Measurements from ENCODE around the gene DOCK9.
A peak's percentile ranks its signal among the peaks of the same experiment; 100 is the strongest.

DOCK9 gene

DNA sequence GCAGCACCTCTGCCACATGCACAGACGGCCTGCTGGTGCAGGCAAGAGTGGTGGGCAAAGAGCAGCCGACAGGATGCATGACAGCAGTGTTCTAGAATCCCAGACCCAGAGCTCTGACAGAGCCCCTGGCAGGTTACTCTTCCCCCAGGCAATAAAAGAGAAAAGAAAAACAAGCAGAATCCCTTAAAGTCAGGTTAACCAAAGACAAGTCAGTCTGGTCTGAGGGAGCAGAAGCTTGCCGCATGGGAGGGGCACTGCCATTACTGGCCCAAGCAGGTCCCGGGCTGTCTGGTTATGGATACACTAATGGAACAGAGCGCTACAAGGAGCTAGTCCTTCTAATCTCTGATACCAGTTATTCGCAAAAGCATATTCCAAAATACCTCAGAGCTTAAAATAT lies 36.1 kb upstream of the DOCK9 start:
- TF ChIP-seq, protein P1, sequence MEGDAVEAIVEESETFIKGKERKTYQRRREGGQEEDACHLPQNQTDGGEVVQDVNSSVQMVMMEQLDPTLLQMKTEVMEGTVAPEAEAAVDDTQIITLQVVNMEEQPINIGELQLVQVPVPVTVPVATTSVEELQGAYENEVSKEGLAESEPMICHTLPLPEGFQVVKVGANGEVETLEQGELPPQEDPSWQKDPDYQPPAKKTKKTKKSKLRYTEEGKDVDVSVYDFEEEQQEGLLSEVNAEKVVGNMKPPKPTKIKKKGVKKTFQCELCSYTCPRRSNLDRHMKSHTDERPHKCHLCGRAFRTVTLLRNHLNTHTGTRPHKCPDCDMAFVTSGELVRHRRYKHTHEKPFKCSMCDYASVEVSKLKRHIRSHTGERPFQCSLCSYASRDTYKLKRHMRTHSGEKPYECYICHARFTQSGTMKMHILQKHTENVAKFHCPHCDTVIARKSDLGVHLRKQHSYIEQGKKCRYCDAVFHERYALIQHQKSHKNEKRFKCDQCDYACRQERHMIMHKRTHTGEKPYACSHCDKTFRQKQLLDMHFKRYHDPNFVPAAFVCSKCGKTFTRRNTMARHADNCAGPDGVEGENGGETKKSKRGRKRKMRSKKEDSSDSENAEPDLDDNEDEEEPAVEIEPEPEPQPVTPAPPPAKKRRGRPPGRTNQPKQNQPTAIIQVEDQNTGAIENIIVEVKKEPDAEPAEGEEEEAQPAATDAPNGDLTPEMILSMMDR (IDR thresholded peaks at IDR 0.05; ENCODE audit: low read depth, low read length): no peak
- no peak overlapping the region for H3K4me3 ChIP-seq (replicated peaks in 1 of 2; ENCODE audit: low read depth in 2 of 2, low read length in 2 of 2)
- no peak for DNase-seq (ENCODE audit: low read depth in 2 of 2)

DNA sequence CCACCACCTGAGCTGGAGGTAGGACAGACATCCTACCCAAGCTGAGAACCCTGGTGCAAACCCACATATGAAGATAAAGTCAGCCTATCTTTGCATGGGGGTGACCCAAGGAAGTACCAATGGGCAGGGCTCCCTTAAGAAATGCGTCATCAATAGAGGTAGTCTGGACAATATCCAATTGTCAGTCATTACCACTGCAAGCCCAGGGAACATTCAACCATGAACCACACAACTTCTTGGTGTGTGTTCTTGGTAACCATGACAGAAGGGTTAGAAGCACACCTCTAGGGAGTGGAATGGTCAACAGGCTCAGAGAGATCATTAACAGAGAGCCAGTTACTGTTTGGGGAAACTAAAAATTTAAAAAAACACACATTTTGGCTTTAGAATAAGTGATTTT lies 34.7 kb upstream of the DOCK9 start:
- TF ChIP-seq, protein P1 (IDR thresholded peaks at IDR 0.05; ENCODE audit: low read depth, low read length): no peak
- DNase-seq (ENCODE audit: low read depth in 2 of 2): no peak

DNA sequence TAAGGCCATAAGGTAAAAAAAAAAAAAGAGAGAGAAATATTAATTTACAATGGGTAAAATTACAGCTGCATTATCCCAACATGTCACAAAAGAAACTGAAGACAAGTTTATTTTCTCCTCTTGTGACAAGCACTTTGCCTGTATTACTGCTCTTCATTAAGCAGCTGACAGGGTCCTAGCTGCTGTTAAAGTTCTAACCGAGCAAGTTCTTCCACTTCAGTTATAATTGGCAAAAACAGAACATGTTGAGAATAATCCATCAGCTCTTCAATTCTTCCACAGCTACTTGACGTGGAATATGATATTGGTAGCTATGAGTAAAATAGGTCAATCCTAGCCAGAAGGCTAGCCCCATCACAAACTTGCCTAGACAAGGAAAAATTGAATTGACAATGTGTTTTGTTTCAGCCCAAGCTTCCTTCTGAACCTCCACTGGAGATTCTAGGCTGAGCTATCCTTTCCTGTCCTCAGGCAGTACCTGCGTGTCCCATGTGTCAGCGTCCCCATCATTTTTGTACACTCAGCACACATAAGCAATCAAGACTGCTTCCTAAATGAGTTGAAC lies 32.2 kb upstream of the DOCK9 start:
- no peak overlapping the region for H3K4me3 ChIP-seq (replicated peaks in 1 of 2; ENCODE audit: low read depth in 2 of 2, low read length in 2 of 2)
- TF ChIP-seq, protein P1 (IDR thresholded peaks at IDR 0.05; ENCODE audit: low read depth, low read length): no peak
- DNase-seq (ENCODE audit: low read depth in 2 of 2): no peak

More for the DNA sequence above, 34.7 kb upstream of the DOCK9 start:
- H3K4me3 ChIP-seq (replicated peaks in 1 of 2; ENCODE audit: low read depth in 2 of 2, low read length in 2 of 2): no peak overlapping the region

DNA sequence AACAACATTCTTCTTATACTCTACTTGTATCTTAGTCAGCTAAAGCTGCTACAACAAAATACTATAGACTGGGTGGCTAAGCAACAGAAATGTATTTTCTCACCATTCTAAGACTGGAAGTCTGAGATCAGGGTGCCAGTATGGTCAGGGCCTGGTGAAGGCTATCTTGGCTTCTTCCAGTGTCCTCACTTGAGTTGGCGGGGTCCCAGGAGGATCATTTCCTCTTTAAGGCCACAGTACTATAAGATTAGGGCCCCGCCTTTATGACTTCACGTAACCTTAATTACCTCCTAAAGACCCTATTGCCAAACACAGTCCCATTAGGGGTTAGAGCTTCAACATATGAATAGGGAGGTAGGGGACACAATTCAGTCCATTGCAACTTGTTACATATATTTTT lies 30.7 kb upstream of the DOCK9 start:
- TF ChIP-seq, protein P1 (IDR thresholded peaks at IDR 0.05; ENCODE audit: low read depth, low read length): no peak
- no peak for DNase-seq (ENCODE audit: low read depth in 2 of 2)

DNA sequence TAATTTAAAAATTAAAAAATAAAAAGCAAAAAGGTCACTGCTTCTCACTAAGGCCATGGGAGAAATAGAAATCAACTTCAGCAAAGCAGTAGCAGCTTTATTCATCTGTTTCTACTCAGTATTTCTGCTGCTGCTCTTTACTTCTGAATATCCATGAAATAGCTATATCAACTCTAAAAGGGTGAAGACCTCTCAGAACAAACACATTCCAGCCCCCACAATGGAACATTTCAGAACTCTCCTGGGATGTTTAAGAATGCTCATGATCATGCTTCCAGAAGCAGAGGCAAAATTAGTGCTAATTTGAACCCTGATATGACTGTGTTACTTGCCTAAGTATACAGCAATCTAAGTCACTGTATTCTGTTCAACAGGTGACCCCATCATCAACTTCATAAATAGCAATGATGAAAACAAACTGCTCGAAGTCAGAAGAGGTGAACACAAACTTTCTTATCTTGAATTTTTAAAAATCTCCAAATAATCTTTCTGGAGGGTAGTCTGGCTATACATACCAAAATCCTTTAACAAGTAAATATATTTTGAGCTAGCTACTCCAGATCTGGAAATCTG lies 29.6 kb upstream of the DOCK9 start:
- H3K4me3 ChIP-seq (replicated peaks in 1 of 2; ENCODE audit: low read depth in 2 of 2, low read length in 2 of 2): no peak overlapping the region
- DNase-seq (ENCODE audit: low read depth in 2 of 2): peak in 1 of 2 donors; percentile 46
- TF ChIP-seq, protein P1 (IDR thresholded peaks at IDR 0.05; ENCODE audit: low read depth, low read length): no peak

More for the DNA sequence above, 30.7 kb upstream of the DOCK9 start:
- H3K4me3 ChIP-seq (replicated peaks in 1 of 2; ENCODE audit: low read depth in 2 of 2, low read length in 2 of 2): no peak overlapping the region

DNA sequence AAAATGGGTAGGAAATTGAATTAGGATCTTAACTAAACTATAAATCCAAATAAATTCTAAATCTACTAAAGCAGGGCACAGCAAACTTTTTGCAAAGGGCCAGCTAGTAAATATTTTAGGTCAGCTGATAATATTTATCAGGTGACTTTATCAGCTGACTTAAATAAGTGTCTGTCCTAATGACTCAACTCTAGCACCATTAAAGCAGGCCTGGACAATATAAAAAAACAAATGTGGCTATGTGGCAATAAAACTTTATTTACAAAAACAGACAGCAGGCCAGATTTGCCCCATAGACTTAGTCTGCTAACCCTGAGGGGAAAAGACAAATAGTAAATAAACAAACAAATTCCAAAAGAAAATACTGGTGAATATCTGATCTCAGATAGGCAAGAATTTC lies 27.7 kb upstream of the DOCK9 start:
- TF ChIP-seq, protein P1 (IDR thresholded peaks at IDR 0.05; ENCODE audit: low read depth, low read length): no peak
- no peak for DNase-seq (ENCODE audit: low read depth in 2 of 2)
- no peak overlapping the region for H3K4me3 ChIP-seq (replicated peaks in 1 of 2; ENCODE audit: low read depth in 2 of 2, low read length in 2 of 2)

DNA sequence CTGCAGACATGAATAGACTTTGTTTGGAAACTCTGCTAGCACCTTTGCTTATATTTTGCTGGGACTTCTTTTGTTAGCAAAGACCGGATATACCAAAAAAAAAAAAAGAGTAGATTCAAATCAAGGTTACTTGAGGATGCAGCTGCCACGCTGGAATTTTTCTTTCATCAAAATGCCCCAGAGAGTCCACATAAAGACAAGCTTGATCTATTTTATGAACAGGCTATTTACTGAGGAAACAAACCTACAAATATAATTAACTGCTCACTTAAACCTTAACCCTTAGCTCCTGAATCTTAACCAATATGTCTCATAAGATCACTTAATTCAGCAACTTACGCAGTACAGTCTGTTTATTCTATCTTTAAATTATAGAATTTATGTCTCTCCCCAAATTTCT lies 27.1 kb upstream of the DOCK9 start:
- no peak for DNase-seq (ENCODE audit: low read depth in 2 of 2)
- H3K4me3 ChIP-seq (replicated peaks in 1 of 2; ENCODE audit: low read depth in 2 of 2, low read length in 2 of 2): no peak overlapping the region
- TF ChIP-seq, protein P1 (IDR thresholded peaks at IDR 0.05; ENCODE audit: low read depth, low read length): no peak
